ENCODE results near the gene MITF.

MITF gene

GRCh38 chr3:69715204-69715603, 24.1 kb upstream of the MITF start:
- no peak for DNase-seq (ENCODE audit: low read depth in 1 of 2, low spot score in 1 of 2)
- H3K27ac ChIP-seq (replicated peaks): no peak overlapping the region
- H3K27me3 ChIP-seq (ENCODE audit: insufficient read depth, poor library complexity, severe bottlenecking): no peaks in the 10 kb centered on the region
- no peak for TF ChIP-seq GABPA (IDR thresholded peaks at IDR 0.05; ENCODE audit: low read depth)
- no peak for TF ChIP-seq CTCF (IDR thresholded peaks at IDR 0.05; ENCODE audit: insufficient read depth, low read length)
- no peak for TF ChIP-seq SPI1 (IDR thresholded peaks at IDR 0.05; ENCODE audit: borderline replicate concordance, low read depth)
- no peak for TF ChIP-seq REST (IDR thresholded peaks at IDR 0.05; ENCODE audit: insufficient replicate concordance, low read depth)
- TF ChIP-seq POLR2AphosphoS5 (IDR thresholded peaks at IDR 0.05; ENCODE audit: low read depth): no peak
- H3K4me3 ChIP-seq (replicated peaks; ENCODE audit: insufficient read depth, low read length): no peak overlapping the region

GRCh38 chr3:69716119-69716518, 23.1 kb upstream of the MITF start:
- TF ChIP-seq POLR2AphosphoS5 (IDR thresholded peaks at IDR 0.05; ENCODE audit: low read depth) (no peak), CTCF (IDR thresholded peaks at IDR 0.05; ENCODE audit: insufficient read depth, low read length) (no peak), REST (IDR thresholded peaks at IDR 0.05; ENCODE audit: insufficient replicate concordance, low read depth) (no peak), GABPA (IDR thresholded peaks at IDR 0.05; ENCODE audit: low read depth) (no peak)
- H3K4me3 ChIP-seq (replicated peaks; ENCODE audit: insufficient read depth, low read length): no peak overlapping the region
- H3K27me3 ChIP-seq (ENCODE audit: insufficient read depth, poor library complexity, severe bottlenecking): no peaks in the 10 kb centered on the region
- DNase-seq (ENCODE audit: low read depth in 1 of 2, low spot score in 1 of 2): no peak
- H3K27ac ChIP-seq (replicated peaks): no peak overlapping the region

DNA sequence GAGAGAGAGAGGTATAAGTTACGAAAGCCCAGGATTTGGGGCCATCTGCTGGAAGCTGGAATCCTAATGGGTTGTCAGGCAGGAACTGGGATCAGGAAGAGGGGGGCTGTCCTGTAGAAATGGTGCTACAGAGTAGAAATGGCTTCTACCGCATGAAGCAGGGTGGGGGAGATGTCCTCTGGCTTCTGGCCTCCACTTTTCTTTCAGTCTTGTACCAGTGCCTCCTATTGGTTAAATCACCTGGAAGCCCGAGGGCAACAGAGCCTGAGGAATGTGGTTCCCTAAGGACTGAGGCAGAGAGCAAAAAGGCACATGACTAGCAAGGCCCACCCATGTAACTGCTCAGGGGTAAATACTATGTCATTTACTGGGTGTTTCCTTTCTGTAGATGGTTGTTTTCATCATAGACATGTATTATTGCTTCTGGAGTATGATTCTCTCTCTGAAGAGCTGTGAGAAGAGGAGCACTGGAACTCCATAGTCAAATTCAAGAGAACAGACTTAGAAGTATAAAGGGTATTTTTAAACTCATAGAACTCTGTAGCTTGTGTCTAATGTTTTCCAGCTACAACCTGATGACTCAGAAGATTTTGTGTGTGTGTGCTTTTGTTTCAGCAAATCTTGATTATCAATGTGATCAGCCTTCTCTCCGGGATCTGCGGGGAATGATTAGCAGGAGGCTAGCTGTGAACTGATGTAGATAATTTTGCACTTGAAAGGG, 20.2 kb upstream of the MITF start:
- no peaks in the 10 kb centered on the region for H3K27me3 ChIP-seq (ENCODE audit: insufficient read depth, poor library complexity, severe bottlenecking)
- no peak overlapping the region for H3K27ac ChIP-seq (replicated peaks)
- no peak overlapping the region for H3K4me3 ChIP-seq (replicated peaks; ENCODE audit: insufficient read depth, low read length)
- no peak for DNase-seq (ENCODE audit: low read depth in 1 of 2, low spot score in 1 of 2)
- TF ChIP-seq REST (IDR thresholded peaks at IDR 0.05; ENCODE audit: insufficient replicate concordance, low read depth): no peak
